ENCODE results near the gene SNX24. TPM values are rescaled to one million over a fixed set of nuclear protein-coding genes. Genes with fewer than 3 reads are reported as not detected.

SNX24 gene
- total and polyA plus RNA-seq, 4 donors = 15.0 to 39.4 (median 24.4) TPM

GRCh38 chr5:122942164-122942914 is 96.9 kb downstream of the SNX24 start:
- Histone ChIP-seq H3K9ac (ENCODE audit: insufficient read depth in 1 of 2, low read length in 2 of 2) (no peak overlapping the region), H3K4me3 (no peak overlapping the region)
- whole genome bisulfite sequencing, 2 donors = 40 to 47% methylated on average over 8 of the region's 8 CpGs

GRCh38 chr5:122943050-122943698 is 97.8 kb downstream of the SNX24 start:
- 64 to 72% methylated on average over 7 of the region's 7 CpGs for whole genome bisulfite sequencing, 2 donors
- ATAC-seq (ENCODE audit: insufficient read depth, low FRiP score) (no peak), DNase-seq (no peak)
- H3K27me3 ChIP-seq (ENCODE audit: control insufficient read depth in 3 of 3, insufficient read depth in 3 of 3, low read length in 2 of 3) = no peaks in the 10 kb centered on the region
- H3K9me3 ChIP-seq (ENCODE audit: control insufficient read depth in 4 of 4, insufficient read depth in 3 of 4, low read length in 3 of 4) = no peaks in the 10 kb centered on the region
- no peak overlapping the region for H3K9ac ChIP-seq (ENCODE audit: insufficient read depth in 1 of 2, low read length in 2 of 2)
- no peak overlapping the region for H3K27ac ChIP-seq (ENCODE audit: low read depth in 1 of 2, low read length in 1 of 2)
- TF ChIP-seq CTCF (IDR thresholded peaks at IDR 0.05; ENCODE audit: control extremely low read depth, extremely low read depth) = no peak
- H3K4me1 ChIP-seq (ENCODE audit: control insufficient read depth in 5 of 5, insufficient read depth in 5 of 5, low read length in 5 of 5) = peaks cover 0 to 9% (median 5%) of the 10 kb centered on the region in 5 donors
- H3K4me3 ChIP-seq = no peak overlapping the region
- H3K36me3 ChIP-seq (ENCODE audit: control insufficient read depth in 4 of 4, insufficient read depth in 4 of 4, low read length in 4 of 4) = peaks cover 0 to 5% (median 3%) of the 10 kb centered on the region in 4 donors

More at GRCh38 chr5:122942164-122942914, 96.9 kb downstream of the SNX24 start:
- DNase-seq (peak in 1 of 3 donors; percentile 26), ATAC-seq (ENCODE audit: insufficient read depth, low FRiP score) (no peak)
- TF ChIP-seq CTCF (IDR thresholded peaks at IDR 0.05; ENCODE audit: control extremely low read depth, extremely low read depth) = no peak
- H3K27me3 ChIP-seq (ENCODE audit: control insufficient read depth in 3 of 3, insufficient read depth in 3 of 3, low read length in 2 of 3) = no peaks in the 10 kb centered on the region
- no peaks in the 10 kb centered on the region for H3K9me3 ChIP-seq (ENCODE audit: control insufficient read depth in 4 of 4, insufficient read depth in 3 of 4, low read length in 3 of 4)
- H3K27ac ChIP-seq (ENCODE audit: low read depth in 1 of 2, low read length in 1 of 2) = no peak overlapping the region
- peaks cover 0 to 3% (median 2%) of the 10 kb centered on the region in 4 donors for H3K36me3 ChIP-seq (ENCODE audit: control insufficient read depth in 4 of 4, insufficient read depth in 4 of 4, low read length in 4 of 4)
- H3K4me1 ChIP-seq (ENCODE audit: control insufficient read depth in 5 of 5, insufficient read depth in 5 of 5, low read length in 5 of 5) = peaks cover 0 to 5% (median 3%) of the 10 kb centered on the region in 5 donors

GRCh38 chr5:122944051-122944450 is 98.6 kb downstream of the SNX24 start:
- H3K4me1 ChIP-seq (ENCODE audit: control insufficient read depth in 5 of 5, insufficient read depth in 5 of 5, low read length in 5 of 5) = peaks cover 0 to 13% (median 5%) of the 10 kb centered on the region in 5 donors
- no peak for DNase-seq
- H3K9ac ChIP-seq (ENCODE audit: insufficient read depth in 1 of 2, low read length in 2 of 2) = no peak overlapping the region
- no peak for TF ChIP-seq CTCF (IDR thresholded peaks at IDR 0.05; ENCODE audit: control extremely low read depth, extremely low read depth)
- no peaks in the 10 kb centered on the region for H3K9me3 ChIP-seq (ENCODE audit: control insufficient read depth in 4 of 4, insufficient read depth in 3 of 4, low read length in 3 of 4)
- no peak overlapping the region for H3K27ac ChIP-seq (ENCODE audit: low read depth in 1 of 2, low read length in 1 of 2)
- H3K36me3 ChIP-seq (ENCODE audit: control insufficient read depth in 4 of 4, insufficient read depth in 4 of 4, low read length in 4 of 4) = peaks cover 0 to 6% (median 3%) of the 10 kb centered on the region in 4 donors
- H3K4me3 ChIP-seq = no peak overlapping the region
- ATAC-seq (ENCODE audit: insufficient read depth, low FRiP score) = no peak
- 92 to 96% methylated on average over 1 of the region's 1 CpG for WGBS, 2 donors
- no peaks in the 10 kb centered on the region for H3K27me3 ChIP-seq (ENCODE audit: control insufficient read depth in 3 of 3, insufficient read depth in 3 of 3, low read length in 2 of 3)
